ENCODE data around the gene CHD5.

Gene CHD5

GRCh38 chr1:6052543-6053205, 127.4 kb downstream of the CHD5 start:
- Mint-ChIP-seq H3K27ac (no peak overlapping the region), H3K36me3 (ENCODE audit: low read depth) (no peaks in the 10 kb centered on the region), H3K27me3 (ENCODE audit: low read depth) (peaks cover 51% of the 10 kb centered on the region), H3K4me3 (no peak overlapping the region), H3K4me1 (no peaks in the 10 kb centered on the region), H3K9me3 (no peaks in the 10 kb centered on the region)
- TF ChIP-seq CTCF (IDR thresholded peaks at IDR 0.05; ENCODE audit: unreplicated experiment in 3 of 3): peak; percentile 63 to 74 (median 72)

All from nephron (organoid).